ENCODE data around the gene GNGT1.

The GNGT1 gene

DNA sequence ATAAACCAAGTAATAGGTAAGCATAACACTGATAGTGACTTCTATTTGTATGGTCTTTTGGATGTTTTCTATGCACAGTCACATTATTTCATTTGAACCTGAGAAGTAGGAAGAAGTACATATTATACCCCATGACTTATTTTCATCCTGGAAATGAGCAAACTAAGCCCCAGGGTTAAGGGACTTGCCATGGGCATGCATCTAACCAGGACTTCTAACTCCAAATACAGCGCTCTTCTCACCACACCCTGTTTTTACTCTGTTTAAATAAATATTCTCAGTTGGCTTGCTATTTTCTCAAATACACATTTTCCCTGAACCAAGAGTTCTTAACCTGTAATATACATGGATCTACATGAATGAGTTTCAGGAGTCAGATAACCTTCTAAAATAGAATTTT is 31.5 kb downstream of the GNGT1 start:
- DNase-seq (ENCODE audit: low read depth), result no peak
- TF ChIP-seq, protein P1, sequence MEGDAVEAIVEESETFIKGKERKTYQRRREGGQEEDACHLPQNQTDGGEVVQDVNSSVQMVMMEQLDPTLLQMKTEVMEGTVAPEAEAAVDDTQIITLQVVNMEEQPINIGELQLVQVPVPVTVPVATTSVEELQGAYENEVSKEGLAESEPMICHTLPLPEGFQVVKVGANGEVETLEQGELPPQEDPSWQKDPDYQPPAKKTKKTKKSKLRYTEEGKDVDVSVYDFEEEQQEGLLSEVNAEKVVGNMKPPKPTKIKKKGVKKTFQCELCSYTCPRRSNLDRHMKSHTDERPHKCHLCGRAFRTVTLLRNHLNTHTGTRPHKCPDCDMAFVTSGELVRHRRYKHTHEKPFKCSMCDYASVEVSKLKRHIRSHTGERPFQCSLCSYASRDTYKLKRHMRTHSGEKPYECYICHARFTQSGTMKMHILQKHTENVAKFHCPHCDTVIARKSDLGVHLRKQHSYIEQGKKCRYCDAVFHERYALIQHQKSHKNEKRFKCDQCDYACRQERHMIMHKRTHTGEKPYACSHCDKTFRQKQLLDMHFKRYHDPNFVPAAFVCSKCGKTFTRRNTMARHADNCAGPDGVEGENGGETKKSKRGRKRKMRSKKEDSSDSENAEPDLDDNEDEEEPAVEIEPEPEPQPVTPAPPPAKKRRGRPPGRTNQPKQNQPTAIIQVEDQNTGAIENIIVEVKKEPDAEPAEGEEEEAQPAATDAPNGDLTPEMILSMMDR (IDR thresholded peaks at IDR 0.05; ENCODE audit: low read depth, low read length, missing control alignments), result no peak
- in situ Hi-C loops (cut with HindIII; ENCODE audit: low sequenced_read_pairs), result no loop called here
- no peak overlapping the region for H3K4me3 ChIP-seq (ENCODE audit: low read depth, low read length)

DNA sequence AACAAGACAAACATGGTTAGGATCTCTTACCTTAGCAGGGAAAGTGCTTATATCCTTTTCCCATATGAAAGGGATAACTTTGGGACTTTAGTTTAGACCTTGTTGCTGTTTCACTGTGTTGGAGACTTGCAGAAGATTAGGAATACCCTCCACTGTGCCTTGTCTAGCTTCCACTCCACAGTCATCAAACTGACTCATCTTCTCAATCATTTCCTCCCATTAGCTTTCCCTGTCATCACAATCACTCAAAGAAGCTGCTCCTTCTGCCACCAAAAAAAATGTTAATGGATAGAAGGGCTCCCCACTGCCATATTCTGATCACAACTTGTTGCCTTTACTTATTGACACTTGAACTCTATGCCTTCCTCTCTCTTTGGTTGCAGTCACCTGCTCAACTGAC is 31.9 kb downstream of the GNGT1 start:
- TF ChIP-seq, protein P1 (IDR thresholded peaks at IDR 0.05; ENCODE audit: low read depth, low read length, missing control alignments), result no peak
- H3K4me3 ChIP-seq (ENCODE audit: low read depth, low read length), result no peak overlapping the region
- DNase-seq (ENCODE audit: low read depth), result no peak
- in situ Hi-C loops (cut with HindIII; ENCODE audit: low sequenced_read_pairs), result no loop called here

DNA sequence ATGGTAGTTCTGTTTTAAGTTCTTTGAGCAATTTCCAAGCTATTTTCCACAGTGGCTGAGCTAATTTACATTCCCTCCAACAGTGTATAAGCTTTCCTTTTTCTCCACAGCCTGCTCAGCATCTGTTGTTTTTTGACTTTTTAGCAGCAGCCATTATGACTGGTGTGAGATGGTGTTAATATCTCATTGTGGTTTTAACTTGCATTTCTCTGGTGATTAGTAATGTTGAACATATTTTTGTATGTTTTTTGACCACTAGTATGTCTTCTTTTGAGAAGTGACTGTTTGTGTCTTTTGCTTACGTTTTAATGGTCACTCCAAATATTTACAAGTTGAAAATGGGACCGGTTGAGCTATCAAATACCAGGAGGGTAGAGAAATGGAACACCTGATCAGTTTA is 35.6 kb downstream of the GNGT1 start:
- H3K4me3 ChIP-seq (ENCODE audit: low read depth, low read length), result no peak overlapping the region
- in situ Hi-C loops (cut with HindIII; ENCODE audit: low sequenced_read_pairs), result no loop called here
- TF ChIP-seq, protein P1 (IDR thresholded peaks at IDR 0.05; ENCODE audit: low read depth, low read length, missing control alignments), result no peak
- DNase-seq (ENCODE audit: low read depth), result no peak

DNA sequence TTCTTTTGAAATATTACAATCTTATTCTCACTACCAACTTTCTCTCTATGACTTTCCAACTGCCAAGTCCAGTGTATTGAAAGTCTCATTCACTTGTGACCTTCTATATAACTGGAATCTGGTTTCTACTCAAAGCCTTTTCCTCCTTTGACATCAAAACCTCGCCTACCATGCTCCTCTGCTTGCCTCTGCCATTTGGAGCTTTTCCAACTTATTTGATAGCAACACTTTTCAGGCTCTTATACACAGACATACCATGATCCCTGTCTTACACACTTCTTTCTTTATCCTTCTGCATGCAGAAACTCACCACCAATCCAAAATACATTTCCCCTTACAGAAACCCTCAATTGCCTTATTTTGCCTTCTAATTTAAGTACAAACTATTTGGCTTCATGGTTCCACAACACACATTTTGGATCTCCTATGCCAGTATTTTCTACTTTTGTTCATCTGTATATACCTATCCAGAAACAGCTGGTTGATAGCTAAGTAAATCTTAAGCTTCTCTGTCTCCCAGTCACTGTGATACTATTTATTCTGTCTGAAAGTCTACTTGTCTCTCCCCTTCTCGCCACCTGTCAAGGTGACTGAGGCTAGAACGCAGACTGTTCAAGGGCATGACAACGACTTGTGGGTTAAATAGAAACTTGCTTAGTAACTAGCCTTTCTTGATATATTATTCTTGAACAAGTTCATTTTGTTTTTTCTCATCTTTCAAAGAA is 37.6 kb downstream of the GNGT1 start:
- DNase-seq (ENCODE audit: low read depth), result no peak
- in situ Hi-C loops (cut with HindIII; ENCODE audit: low sequenced_read_pairs), result no loop called here
- H3K4me3 ChIP-seq (ENCODE audit: low read depth, low read length), result no peak overlapping the region
- TF ChIP-seq, protein P1 (IDR thresholded peaks at IDR 0.05; ENCODE audit: low read depth, low read length, missing control alignments), result no peak

DNA sequence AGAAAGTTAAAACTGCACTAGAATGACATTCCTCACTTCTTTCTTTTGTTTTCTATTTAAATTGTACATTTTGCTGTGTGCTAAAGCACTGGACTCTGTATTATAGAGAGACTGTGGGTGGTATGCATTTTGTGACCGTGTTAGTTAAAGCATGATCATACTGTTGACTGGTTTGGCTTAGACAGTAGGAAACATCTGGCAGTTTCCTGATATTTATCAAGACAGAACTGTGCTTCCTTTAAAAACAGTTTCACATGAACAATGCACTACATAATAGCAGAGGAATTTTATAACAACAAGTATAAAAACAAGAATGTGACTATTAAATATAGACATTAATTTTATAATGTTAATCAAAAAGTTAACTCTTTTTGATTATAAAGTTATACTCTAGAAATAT is 38.3 kb downstream of the GNGT1 start:
- no peak for DNase-seq (ENCODE audit: low read depth)
- TF ChIP-seq, protein P1 (IDR thresholded peaks at IDR 0.05; ENCODE audit: low read depth, low read length, missing control alignments), result no peak
- H3K4me3 ChIP-seq (ENCODE audit: low read depth, low read length), result no peak overlapping the region
- in situ Hi-C loops (cut with HindIII; ENCODE audit: low sequenced_read_pairs), result no loop called here

DNA sequence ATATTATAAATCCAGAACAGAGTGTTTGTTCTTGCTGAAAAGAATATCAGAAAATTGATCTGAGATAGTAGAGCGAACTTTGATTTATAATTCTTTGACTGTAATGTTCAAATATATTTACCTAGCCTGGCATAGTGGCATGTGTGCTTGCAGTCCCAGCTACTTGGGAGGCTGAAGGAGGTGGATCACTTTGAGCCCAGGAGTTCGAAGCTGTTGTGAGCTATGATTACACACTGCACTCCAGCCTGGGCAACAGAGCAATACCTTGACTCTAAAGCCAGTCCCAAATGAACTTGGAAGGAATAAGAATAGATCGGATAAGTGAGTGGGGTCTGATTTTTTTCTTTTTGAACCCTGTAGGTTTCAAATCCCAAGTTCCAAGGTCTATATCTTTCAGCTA is 38.7 kb downstream of the GNGT1 start:
- DNase-seq (ENCODE audit: low read depth), result no peak
- in situ Hi-C loops (cut with HindIII; ENCODE audit: low sequenced_read_pairs), result no loop called here
- H3K4me3 ChIP-seq (ENCODE audit: low read depth, low read length), result no peak overlapping the region
- TF ChIP-seq, protein P1 (IDR thresholded peaks at IDR 0.05; ENCODE audit: low read depth, low read length, missing control alignments), result no peak
